Measurements from ENCODE around the gene COX7A2.

DNA sequence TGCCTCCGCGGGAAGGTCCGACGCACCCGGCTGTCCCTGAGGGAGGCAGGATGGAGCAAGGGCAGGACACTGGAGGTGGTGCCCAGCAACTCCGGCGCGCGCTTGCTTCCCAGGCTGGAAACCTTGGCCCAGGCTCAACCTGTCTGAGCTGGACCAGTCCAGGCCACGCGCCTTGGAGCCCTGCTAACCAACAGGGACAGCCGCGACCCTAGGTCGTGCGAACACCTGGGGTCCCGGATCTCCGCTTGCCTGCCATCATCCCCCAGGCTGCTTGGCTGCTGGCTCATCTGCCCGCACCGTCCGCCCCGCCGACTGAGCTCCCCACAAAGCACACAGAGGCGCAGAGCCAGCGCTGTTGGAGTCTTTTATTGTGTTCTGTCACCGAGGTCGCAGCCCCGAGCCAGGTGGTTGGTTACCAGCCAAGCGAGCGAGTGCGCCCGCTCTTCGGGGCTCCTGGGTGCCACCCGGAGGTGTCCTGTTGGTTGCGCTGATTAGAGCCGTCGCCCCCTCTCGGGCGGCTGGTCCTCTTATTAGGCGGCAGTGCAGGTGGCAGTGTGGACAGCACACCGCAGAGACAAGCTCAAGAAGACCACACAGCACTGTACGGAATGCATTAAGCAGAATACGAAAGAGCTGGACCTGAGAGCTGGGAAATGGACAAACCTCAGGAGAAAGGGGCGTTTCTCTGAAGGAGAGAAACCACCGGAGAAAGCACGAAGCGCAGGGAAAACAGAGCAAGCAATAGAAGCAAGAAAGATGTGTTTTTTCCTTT is 41.5 kb downstream of the COX7A2 start:
- TF ChIP-seq CTCF (IDR thresholded peaks at IDR 0.05; ENCODE audit: low read length), result no peak
- no peak for TF ChIP-seq EZH2 (optimal IDR thresholded peaks at IDR 0.05; ENCODE audit: low read depth, low read length)
- no peak for TF ChIP-seq EZH2phosphoT487 (IDR thresholded peaks at IDR 0.05; ENCODE audit: low read length)
